GM10847 (cell line): ENCODE results near the gene FAM98B.

Experiments used
- POLR2A ChIP-seq: IDR thresholded peaks from 2 replicates; pipeline ENCODE4 v1.6.1; 2011; ENCODE audit not compliant: insufficient read length; ENCODE audit errors: extremely low read depth

Gene FAM98B

DNA sequence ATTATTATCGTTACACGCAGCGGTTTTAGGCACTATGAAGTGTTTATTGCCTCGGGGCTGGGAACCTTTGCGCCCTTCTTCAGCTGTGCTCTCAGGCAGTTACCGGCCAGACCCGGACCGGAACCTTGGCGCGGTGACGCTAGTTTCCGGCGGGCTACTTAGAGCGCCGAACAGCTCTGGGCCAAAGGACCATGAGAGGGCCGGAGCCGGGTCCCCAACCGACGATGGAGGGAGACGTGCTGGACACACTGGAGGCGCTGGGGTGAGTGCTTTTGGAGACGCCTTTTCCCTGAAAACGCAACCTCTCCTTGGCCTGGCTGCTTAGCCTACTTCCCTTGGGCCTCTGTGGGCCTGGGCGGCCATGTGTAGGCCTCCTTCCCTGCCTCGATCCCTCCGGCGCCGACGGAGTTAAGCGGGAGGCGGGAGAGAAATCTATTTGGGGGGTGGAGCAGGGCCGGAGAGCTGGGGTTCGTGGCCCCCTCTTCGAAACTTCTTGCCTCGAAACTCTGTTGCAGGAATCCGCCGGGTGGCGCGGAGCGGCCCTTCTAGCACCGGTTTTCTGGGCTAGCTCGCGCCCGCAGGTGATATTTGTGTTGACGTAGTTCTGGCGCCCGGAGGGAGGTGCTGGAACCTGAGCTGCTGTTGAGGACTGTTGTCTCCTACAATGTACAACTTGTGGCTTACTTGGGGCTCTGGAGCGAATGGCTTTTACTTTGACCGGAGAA is at the start of gene FAM98B:
TSS of gene FAM98B (plus strand) at position 157 of the 725 bp plus-strand sequence. CDS start at position 192, 35 bp downstream.
- TF ChIP-seq POLR2A, result peak; percentile 86

DNA sequence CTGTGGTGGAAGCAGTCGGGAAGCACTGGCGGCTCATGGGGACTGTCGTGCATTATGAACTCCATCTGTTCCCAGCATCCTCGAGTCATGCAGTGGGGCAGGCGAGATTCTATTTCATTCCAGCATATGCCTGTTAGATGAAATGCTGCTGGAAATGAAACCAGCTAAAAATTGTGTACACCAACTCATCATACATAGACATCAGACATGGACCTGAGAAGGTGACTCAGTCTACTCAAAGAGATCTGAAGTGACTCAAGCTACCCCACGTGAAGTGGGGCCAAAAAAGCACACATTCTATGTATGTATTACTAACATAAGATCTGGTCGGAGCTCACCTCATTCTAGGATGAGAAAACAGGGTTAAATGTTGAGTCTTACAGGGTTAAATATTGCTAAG is 47.5 kb upstream of the FAM98B start:
- TF ChIP-seq POLR2A, result no peak

DNA sequence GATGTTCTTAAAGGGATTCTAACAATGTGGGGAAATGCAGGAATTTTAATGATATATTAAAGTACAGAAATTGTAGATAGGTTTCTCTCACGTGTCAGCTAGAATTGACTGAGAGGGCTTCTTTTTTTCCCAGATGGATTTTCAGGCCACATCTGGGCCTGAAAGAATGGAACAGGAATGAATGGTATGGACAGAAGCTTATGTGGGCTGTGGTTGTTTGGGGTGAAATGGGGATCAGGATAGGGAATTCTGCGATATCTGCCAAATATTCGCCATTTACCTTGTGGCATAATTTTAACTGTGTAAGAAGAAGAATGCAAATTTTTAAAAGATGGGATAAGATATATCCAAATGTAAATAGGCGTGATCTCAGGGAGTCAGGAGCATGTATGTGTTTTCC is 45.4 kb upstream of the FAM98B start:
- no peak for TF ChIP-seq POLR2A

DNA sequence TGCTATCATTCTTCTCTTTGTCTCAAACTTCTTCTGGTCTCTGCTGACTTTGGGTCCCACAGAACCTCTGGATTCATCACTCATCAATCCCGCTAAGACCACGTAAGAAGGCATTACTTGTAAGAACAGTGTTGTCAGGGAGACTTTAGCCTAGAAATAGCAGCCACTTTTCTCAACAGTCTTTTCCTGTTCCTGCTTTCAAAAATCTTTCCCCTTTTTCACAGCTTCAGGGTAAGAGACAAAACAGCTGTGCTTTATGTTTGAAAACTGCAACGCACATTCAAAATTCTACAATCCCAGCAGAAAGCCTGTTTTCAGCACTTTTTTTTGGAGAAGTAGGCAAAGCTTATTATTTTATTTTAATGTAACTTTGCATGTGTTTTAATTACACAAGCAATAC is 42.0 kb upstream of the FAM98B start:
- TF ChIP-seq POLR2A, result no peak

DNA sequence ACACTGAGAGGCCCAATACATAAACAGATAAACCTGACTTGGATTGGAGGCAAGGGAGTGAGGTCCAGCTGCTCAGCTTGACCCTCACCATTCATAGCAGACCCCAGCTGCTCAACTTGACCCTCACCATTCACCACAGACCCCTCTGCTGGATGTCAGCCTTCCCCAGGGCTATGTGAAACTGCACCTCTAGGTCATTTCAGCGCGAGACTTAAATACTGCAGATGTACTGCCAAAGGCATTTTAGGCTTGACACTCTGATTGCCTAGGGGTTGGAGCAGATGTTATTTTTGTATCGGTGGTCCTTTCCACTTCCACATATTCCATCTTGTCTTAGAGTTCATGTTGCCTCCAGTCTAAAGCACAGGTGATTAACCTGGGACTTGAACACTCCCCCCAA is 41.5 kb upstream of the FAM98B start:
- no peak for TF ChIP-seq POLR2A

DNA sequence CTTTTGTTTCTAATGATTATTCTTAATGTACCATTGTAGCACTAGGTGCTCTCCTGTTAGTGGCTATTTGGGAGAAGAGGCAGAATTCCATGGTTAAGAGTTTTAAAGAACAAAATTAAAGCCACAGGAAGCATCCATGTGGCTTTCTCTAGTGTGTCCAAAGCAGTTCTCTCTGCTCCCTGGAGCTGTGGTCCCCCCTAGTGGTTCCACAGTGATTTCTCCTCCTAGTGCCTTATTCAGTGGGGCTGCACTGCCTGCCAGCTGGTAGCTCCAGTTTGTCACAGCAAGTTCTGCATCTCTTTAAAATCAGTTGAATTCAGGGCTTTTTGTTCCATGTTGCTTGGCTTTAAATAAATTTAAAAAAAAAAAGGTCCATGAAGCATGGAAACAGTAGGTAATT is 39.6 kb upstream of the FAM98B start:
- TF ChIP-seq POLR2A, result no peak

DNA sequence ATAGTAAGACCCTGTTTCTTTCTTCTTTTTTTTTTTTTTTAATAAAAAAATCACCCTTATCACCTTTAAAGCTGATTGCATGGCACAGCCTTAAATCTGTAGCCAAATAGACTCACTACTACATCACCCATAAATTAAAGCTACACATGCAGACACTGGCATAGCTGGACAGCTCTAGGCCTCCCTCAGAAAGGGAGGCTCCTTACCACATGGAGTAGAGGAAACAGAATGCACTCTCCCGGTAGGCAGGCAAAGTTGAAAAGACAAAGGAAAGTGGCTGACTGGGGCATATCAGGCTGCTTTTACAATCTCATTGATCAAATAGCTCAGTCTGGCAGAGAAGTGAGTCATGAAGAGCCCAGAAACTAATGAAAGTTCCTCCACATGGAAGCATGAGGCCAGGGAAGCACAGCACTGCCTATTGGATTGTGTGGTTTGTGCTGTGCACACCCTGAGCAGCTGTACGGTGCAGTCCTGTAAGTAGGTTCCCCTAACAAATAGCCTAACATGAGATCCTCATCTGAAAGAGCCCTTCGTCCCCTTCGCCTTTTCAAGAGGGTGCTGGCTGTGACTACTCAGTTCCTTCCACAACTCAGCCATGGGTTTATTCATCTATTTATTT is 32.7 kb upstream of the FAM98B start:
- no peak for TF ChIP-seq POLR2A

DNA sequence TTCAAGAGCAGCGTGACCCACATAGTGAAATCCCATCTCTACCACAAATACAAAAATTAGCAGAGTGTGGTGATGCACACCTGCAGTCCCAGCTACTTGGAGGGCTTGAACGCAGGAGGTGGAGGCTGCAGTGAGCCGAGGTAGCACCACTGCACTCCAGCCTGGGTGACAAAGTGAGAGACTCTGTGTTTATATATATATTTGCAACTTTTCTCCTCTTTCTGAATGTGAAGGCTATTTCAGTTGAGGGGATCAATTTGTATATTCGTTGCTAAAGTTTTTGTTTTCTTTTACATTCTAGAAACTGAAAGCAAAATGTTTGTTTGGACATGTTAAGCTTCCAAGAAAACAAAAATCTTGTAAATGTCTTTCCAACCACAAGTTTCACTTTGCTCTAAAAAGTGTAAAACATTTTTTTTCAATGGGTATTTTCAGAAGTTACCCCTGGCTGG is 29.8 kb upstream of the FAM98B start:
- no peak for TF ChIP-seq POLR2A

DNA sequence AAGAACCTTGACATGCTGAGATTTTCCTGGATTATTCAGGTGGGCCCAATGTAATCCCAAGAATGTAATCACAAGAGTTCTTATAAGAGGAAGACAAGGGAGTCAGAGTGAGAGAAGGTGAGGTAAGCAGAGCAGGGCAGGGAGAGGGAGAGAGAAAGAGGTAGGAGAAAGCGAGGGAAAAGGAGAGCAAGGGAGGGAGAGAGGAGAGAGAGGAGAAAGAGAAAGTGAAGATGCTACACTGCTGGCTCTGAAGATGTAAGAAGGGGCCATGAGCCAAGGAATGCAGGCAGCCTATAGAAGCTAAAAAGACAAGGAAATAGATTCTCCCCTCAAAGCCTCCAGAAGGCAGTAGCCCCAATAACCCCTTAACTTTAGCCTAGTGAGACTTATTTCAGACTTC is 28.7 kb upstream of the FAM98B start:
- no peak for TF ChIP-seq POLR2A

DNA sequence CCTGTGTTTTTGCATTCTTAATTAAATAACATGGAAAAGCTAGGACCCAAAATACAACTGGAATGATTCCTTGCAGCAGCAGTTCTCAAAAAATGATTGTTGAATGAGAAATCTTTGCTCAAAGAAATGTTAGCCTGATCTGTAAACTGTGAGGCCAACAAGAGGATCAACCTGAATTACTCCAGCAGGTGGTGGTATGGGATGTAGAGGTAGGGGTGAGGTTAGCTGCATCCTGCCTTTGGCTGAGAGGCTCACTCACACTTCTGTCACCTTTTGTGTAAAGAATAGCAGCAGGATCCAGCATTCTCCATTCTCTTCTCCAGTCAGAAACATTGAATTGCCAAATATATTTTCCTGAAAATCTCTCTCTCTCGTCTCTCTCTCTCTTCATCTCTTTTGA is 26.5 kb upstream of the FAM98B start:
- no peak for TF ChIP-seq POLR2A

DNA sequence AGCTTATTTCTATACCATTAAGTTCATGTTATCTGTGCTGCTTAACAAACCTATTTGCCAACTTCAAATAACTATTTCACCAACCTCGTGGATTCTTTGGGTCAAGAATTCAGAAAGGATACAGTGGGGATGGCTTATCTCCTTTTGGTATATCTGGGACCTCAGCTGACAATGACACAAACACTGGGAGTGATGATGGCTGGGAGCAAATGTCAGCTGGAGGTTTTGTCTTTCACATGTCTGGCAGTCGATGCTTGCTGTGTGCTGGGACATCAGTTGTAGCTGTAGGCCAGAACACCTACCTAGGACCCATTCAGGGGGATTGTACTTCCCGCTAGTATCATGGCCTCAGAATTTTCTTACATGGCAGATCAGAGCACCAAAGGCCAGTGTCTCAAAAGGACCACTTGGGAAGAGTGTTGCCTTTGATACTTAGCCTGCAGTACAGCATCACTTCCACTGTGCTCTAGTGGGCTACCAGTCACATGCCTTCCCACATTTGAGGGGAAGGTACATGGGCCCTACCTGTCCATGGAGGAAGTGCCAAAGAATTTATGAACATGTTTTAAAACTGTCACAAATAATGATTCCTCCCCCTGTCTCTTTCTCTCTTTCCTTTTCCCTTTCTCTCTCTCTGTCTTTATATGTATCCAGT is 23.7 kb upstream of the FAM98B start:
- TF ChIP-seq POLR2A, result no peak

DNA sequence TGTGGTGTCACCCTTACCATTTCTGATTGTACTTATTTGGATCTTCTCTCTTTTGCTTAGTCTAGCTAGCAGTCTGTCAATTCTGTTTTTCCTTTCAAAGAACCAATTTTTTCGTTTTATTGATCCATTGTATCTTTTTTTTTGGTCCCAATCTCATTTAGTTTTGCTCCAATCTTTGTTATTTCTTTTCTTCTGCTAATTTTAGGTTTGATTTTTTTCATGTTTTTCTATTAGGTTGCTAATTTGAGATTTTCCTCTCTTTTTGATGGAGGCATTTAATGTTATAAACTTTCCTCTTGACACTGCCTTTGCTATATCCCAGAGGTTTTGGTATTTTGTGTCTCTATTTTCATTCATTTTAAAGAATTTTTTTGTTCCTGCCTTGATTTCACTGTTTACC is 16.9 kb upstream of the FAM98B start:
- TF ChIP-seq POLR2A, result no peak

DNA sequence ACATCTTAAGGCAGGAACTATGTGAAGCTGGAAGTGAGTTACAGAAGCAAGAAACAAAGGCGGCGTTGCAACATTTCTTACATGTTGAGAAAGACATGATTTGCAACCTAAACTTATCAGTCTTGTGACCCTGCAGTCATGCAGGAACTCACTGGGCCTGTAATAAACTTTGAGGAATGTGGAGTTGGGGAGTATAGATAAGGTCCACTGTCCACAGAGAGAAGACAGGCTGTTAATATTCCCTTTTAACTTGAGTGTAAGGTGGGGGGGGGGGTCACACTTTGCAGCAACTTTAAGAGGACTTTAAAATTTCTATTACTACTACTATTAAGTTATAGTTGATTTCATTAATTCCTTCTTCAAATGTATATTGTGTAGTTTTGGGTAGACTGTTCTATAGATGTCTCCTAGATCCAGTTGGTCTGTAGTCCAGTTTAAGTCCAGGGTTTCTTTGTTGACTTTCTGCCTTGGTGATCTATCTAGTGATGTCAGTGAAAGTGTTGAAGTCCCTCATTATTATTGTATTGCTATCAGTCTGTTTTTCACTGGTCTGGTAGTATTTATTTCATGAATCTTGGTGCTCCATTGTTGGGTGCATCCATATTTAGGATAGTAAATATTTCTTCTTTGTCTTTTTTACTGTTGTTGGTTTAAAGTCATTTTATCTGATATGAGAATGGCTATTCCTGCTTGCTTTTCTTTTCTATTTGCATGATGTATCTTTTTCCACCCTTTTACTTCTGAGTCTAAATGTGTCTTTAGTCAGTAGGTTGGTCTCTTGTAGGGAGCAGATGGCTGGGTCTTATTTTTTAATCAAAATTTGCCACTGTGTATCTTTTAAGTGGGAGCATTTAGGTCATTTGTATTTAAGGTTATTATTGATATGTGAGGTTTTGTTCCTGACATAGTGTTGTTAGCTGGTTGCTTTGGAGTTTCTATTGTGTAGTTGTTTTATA is 15.6 kb upstream of the FAM98B start:
- no peak for TF ChIP-seq POLR2A

DNA sequence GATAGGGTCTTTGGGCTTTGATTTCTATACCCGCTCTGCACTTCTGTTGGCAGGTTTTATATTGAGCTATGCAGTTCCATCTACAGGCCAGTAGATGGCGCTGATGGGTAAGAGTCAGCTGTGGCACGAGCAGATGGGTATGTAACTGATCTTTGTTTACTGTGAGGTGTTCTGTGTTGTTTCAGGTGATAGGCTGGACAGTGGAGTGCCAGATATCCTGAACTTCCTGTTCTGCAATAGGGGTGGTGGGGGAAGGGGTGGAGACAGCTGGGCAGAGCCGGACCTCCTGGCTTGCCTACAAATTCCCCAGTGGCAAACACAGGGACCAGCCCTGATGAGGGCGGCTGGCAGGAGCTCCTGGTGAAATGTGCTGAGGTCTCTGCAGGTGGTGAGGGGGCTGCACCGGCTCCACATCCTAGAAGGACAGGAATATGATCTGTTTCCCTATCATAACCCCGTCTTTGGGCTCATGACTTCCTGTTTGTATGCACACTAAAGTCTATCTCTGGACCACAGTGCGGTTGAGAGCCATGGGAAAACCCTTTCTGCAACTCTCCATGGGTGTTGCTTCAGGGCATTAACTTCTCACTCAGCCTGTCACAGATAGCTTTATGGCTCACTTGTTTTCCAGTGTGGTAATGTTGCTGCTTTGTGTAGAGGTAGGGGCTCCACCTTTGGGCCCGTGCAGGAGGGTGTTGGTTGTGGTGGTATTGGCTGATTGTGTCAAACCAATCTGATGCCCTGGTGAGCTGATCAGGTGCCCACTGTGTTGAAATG is 13.4 kb upstream of the FAM98B start:
- TF ChIP-seq POLR2A, result no peak
